DMS53 treated with DMSO at 0.1 percent for 48 hours (cell line): Measurements from ENCODE around the gene COL15A1.
"Not testable (repeated sequence)": the region's sequence is repeated elsewhere in the genome, so short reads cannot be mapped to it uniquely, and the experiment has no call there.

Experiments used
- DNase-seq: peaks from one replicate; lab custom pipeline; 2025; ENCODE audit not compliant: unreplicated experiment; lab: John Stamatoyannopoulos, UW

COL15A1 gene

DNA sequence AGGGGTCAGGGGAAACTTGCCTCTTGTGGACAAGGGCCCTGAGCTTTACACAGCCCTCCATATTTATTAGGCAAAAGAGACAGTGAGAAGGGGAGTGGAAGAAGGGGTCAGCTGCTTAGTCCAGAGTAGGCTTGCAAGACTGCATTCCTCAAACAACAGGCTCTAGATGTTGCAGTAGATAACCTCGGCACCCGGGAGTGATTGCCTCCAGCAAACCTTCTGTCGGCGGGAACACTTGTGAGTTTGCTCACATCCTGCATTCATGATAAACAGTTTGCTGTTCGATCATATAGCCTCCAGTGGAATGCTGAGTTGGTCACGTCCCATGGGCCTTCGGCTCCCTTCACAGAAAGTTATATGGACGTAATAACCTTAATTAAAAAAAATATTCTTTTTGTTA is 66.7 kb downstream of the COL15A1 start:
- not testable (repeated sequence) for DNase-seq

DNA sequence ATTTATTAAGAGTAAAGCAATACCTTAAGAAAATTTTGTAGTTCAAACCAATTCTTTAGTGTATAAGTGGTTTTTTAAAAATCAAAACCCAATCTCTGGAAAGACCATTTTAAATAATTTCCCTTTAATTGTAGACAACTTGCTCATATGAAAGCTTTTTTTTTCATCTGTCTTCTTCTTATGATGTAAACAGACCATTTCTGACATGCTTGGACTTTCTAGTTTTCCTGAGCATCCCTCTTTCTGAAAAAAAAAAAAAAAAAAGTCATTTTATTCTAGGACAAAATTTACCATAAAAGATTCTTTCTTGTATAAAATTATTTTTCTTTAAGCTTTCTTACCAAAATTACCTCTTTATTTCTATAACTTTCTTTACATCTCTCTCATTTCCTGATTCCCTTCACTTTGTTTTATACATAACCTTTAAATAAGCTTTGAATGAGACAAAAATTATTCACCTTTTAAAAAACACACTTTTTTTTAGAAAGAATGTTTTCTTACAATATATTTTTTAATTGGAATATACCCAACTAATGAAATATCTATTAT is 67.5 kb downstream of the COL15A1 start:
- DNase-seq: peak; percentile 1

DNA sequence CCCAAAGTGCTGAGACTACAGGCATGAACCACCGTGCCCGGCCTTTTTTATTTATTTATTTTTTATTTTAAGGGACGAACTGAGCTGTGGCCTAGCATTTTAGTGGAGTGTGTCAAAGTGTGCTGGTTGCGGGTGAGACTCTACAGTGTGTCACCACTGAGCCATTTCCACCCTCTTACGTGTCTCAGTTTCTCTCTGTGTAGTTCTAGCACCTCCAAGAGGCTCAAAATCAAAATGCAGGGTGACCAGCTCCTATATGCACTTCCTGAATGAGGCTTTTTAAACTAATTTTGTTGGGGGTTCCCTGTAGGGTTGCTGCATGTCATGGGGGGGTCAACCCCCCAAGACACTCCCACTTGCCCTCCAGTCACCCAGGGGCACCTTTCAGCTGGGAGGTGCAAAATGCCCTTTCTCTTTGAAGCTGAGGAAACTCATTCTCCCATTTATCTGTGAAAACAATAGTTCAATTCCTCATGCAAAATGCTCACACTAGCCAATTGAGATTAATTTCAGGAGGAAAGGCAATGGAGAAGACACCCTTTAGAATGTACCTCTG is 69.3 kb downstream of the COL15A1 start:
- no peak for DNase-seq

DNA sequence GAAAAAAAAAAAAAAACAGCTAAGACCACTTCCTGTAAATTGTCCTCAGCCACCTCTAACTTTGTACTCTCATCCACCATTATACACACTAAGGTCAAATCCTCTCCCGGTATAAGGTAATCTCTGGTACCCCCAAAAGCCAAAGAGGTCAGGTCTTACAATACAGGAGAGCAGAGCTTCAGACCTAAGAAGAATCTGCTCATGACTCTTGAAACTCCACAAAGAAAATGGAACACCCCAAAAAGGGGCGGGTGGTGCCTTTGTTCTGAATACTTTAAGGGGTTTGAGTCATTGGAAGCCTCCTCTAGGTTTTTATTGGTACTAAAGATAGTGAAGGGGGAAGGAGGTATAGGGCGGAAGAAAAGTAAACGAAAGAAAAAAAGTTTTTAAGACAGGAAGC is 69.8 kb downstream of the COL15A1 start:
- no peak for DNase-seq

DNA sequence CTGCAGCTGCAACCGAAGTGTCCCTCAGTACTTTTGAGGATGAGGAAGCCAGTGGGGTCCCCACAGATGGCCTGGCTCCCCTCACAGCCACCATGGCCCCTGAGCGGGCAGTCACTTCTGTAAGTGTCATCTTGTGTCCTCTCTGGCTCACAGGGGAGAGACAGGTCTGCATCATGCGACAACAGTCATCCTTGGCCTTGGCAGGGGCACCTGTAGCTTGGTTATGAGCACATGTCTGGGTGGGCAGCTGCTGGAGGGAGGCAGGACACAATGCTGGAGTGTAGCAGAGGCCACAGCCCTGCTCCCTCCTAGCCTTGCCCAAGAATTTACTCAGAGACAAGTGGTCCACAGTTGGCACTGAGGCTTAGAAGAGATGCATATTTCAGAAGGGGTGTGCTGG is 71.7 kb downstream of the COL15A1 start:
- DNase-seq: no peak

DNA sequence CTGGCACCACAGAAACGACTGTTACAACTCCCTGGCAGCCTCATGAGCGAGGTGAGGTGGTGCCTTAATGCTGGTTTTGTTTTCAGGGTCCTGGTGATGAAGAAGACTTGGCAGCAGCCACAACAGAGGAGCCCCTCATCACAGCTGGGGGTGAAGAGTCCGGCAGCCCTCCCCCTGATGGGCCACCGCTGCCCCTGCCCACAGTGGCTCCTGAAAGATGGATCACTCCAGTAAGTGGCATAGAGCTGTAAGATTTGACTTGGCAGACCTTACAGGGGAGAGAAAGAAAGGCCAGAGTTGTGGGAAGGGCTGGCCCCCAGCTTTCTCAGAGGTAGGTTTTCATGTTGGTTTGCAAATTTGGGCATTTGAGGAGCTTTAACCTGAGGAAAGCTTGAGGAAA is 72.2 kb downstream of the COL15A1 start:
- no peak for DNase-seq

DNA sequence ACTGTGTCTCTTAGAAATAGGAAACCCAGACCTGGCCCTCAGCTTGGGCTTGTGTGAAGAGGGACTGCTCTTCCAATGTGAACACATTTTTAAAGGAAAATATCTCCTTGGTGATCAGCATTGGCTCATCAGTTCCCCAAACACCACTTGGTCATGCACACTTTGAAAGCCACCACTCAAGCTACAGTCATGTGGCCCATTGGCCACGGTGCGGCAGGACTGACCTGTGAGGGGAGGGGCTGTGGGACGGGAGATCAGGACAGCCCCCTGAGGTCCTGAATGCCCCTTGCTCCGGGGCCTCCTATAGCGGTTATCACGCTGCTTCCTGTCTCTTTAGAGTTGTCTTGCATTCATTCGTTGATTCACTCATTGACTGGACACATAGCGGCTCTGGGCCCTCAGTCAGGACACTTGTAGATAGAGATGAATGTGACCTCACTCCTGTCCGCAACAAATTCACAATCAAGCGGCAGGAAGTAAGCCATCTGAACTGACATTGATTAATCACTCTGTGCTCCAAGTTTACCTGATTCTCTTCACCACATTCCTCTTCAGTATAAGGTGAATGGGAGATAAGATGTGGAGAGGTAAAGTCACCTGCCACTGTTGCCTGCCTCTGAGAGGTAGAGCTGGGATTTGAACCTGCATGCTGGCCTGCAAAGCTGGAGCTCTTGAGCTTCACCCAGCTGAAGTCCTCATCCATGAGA is 73.1 kb downstream of the COL15A1 start:
- no peak for DNase-seq

DNA sequence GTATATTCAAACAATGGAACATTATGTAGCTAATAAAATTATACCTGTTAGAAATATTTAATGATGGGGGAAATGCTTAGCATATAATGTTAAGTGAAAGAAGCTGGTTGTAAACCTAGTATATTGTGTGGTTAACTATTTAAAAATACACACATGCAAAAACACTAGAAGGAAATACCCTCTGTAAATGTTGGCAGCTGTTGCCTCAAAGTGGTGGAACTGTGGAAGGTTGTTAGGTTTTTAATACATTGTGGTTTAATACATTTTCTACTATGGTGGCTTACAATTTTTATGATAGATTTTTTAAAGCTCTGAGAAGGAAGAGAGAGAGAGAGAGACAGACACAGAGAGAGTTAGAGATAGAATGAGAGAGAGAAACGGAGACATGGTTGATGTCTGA is 74.9 kb downstream of the COL15A1 start:
- no peak for DNase-seq

DNA sequence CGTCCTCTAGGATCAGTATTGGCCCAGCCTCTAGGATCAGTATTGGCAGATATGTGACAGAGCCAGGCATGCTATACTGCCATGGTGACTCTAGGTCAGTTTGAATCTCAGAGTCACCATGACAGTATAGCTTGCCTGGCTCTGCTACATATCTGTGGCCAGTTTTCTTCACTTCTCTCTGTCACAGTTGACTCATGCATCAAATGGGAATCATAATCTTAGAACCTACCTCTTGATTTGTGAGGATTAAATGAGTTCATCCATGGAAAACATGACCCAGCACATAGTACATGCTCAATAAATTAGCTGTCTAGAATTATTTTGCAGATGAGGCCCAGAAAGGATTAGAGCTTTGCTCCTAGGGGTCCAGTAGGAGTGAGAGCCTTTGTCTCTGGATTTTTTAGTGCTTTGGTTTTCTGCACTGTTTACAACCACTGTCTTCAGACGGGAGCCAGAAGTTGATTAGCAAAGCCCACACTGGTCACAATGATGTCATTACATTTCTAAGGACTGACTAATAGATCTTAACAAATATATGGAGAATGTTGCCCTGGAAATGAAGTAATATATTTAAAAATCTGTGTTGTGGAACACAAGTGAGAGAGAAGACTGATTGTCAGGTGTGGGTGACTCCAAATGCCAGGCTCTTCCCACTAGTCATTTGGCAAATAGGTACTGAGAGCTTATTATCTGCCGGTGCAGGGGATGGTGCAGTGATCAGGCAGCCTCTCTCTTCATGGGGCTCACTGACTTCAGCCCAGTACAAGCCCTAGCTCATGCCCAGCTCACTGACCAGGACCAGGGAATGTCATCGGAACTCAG is 76.0 kb downstream of the COL15A1 start:
- no peak for DNase-seq

DNA sequence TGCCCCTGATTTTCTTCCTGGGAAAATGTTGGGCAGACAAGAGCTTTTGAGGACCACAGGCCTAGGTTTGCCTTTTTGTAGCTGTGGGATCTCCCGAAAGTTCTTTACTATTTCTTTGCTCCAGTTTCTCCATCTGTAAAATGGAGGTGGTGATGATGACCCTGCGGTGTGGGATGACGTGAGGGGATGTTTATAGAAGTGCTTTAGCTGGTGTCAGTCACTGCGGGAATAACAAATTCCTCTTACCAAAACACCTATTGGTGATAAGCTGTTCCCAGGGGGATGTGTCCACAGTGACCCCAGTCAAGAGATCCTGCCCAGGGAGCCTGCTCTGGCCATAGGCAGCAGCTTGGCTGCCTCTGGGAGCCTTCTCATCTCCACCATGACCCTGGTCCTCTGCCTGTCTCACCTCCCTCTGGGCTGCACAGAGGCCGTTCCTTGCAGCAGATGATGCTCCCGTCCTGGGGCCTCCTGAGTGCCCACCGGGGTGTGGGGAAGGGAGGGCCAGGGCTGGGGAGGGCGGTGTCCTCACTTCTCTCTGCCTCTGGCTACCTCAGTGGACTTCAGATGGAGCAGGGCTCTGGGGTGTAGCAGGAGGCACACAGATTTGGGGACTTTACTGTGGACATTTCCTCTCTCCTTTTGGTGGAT is 77.2 kb downstream of the COL15A1 start:
- no peak for DNase-seq

DNA sequence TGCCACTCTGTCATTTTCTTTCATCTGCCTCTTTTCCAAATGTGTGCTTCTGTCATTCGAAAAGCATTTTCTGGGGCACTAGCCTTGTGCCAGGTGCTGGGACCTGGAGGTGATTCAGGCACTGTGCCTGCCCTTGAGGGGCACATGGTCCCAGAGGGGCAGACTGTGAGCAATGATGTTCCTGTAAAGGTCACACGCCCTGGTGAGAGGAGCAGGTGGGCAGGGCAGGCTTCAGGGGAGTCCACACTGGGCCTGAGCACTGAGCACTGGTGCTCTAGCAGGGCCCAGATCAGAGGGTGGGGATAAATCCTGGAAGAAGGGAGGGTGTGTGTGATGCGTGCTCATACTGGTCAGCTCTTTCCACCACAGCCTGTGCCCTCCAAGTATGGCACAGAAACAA is 77.8 kb downstream of the COL15A1 start:
- no peak for DNase-seq

DNA sequence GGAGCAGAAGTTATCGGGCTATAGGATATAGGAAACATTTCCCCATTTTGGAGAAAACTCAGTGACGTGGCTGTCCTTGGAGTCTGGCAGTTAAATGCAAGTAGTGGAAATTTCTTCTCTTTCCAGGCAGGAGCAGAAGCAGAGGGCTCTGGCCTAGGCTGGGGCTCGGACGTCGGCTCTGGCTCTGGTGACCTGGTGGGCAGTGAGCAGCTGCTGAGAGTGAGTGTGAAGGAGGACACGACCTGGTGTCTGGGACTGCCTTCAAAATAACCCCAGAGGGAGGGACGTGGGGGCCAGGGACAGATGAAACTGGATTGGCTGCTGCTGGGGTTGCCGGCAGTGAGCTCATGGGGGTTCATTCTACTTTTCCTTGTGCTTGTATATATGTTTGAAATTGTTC is 79.5 kb downstream of the COL15A1 start:
- no peak for DNase-seq

DNA sequence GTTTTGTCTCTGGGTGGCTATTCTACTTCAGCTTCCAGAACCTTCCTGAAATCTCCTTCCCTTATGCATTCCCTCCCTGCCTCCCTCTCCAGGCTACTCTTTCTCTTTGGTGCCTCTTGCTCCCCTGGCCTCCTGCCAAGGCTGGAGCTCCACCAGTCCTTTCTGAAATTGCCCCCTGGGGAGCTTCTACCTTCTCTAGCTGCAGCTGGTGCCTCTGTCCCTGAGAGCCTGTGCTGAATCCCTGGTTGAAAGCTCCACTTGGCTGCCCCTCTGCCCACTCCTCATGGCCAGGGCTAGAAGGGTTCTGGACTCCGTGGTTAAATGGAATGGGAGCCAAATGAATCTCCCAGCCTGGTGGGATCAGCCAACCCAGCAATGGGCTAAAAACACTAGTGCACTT is 80.1 kb downstream of the COL15A1 start:
- no peak for DNase-seq

DNA sequence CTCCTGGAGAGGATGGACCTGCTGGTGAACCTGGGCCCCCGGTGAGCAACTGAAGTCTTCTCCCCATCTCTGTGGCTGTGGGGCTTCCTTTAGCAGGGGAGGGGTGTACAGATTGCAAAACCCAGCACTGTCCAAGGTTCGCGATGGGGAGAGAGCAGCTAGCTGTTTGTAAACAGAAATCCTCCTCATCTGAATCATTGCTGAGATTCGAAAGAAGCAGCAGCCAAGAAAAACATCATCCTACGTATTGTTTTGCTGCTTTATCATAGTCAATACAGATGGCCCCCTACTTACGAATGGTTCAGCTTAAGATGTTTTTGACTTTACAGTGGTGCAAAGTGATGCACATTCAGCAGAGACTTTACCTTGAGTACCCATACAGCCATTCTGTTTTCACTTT is 81.3 kb downstream of the COL15A1 start:
- no peak for DNase-seq

DNA sequence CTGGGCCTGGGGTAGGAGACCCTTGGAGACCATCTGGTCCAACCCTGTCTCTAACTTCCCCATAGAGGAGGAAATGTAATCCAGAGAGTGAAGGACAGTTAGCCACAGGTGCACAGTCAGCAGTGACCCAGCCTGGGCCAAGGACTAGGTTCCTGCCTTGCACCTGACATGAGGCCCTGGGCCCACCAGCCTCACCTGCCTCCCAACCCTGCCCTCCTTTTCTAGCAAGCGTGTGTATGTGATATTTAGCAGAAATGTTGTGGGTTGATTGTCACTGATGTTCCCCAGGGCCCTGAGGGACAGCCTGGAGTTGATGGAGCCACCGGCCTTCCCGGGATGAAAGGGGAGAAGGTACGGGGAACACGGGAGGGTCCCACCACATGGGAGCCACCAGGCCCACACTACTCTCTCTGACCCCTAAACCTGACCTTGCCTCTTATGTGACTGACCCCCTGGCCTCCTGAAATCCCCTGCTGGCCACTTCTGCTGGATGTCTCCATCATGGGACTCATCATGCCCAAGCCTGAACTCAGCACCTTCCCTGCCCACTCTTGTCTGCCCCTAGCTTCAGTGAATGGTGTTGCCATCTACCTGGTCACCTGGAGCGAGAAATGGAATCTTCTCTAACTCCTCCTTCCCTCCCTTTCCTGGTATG is 82.0 kb downstream of the COL15A1 start:
- DNase-seq: no peak

DNA sequence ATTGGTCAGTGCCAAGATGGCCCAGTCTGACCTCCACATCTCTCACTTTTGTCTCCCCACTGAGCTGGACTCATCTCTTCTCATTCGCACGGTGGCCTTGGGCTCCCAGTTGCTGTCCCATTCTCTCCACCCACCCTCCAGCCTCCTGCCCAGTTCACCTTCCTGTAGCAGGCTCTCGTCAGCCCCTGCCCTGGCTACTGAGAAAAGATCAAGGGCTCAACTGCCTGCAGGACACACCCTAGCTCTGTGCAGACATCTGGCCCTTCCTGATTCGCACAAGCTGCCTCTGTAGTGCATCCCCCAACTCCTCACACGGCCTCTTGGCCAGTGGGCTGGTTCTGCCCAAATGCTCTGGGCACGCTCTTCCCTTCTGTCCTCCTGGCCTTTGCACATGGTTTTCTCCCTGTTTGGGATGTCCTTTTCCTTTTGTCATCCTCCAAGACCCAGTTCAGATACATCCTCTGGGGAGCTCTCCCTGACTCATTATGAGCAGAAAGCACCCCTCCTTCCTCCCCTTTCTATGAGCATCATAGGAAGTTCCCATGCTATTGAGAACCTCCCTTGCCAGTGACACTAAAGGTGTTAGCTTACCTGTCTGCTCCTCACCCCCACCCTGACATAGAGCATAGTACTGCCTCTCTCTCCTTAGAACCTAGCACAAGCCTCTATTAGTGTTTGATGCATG is 82.7 kb downstream of the COL15A1 start:
- DNase-seq: no peak

DNA sequence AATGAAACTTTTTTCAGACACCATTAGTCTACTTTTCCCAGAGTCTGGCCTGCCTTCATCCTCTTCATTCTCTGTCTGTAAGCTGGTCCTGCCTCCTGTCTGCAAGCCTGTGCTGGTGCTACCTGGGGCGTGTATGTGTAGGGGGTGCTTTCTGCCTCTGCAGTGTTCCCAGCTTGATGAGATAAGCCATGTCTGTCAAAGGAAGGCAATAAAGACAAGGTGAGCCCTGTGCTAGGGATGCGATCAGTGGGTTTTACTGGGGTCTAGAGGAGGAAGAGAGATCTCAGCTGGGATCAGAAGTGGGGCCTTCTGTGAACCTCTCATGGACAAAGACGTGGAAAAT is 83.2 kb downstream of the COL15A1 start:
- no peak for DNase-seq

DNA sequence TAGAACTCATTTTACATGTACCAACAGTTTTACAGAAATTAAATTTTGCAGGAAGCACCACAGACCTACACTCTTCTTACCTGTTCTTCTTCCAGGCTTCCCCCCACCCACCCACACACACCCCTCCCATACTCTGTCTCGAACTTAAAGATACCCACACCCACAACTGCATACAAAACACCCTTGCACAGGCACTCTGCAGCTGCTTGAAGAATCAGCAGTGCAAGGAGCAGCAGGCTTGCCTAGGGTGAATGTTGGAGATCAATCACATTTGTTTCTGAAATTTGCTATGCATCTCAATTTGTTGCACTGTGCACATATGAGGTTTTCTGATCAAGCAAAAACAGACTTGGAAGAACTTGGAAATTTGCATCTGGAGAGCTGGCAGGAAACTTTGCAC is 83.7 kb downstream of the COL15A1 start:
- DNase-seq: no peak

DNA sequence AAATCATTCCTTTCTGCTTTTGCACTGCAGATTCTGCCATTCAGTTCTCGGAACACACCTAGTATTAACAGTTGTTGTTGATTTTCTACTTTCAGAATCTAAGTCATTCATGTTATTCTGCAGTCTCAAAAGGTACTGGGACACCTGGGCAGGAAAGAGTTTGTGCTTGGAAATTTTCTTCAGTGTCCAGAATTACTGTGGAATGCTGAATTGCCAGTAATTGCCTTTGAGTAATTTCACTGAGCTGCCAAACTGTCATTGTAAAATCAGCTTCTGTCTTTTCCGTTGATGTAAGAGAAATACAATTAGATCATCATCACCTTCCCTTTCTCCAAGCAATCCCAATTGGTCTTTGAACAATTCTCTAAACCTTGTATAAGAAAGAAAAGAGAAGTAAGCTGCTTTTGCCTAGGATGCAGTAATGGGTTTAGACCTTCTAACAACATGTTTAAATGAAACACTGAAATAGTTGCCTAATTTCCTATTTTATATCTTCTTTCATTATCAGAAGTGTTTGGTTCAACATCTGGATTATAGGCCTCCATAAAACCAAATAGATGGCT is 85.5 kb downstream of the COL15A1 start:
- DNase-seq: no peak

DNA sequence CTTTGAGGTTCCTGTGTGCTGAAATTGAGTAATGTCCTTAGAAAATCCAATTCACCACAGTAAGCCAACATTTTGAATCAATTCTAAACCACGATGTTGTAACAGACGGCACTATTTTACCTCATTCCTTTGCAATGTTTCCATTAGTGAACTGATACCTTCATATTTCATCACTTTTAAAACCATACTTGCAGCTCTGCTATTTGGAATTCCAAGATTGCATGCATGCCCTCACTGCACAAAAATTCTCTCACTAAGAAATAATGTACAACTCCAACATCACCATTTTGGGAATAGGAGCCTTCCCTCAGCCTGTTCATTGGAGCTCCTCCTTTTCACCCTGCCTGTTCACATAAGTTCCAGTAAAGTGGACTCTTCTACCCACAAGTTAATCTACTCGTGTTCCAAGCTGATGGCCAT is 86.4 kb downstream of the COL15A1 start:
- DNase-seq: no peak
